ENCODE measurements around the gene PPID.
"Not testable (repeated sequence)": the region's sequence is repeated elsewhere in the genome, so short reads cannot be mapped to it uniquely, and the experiment has no call there.

Gene PPID

DNA sequence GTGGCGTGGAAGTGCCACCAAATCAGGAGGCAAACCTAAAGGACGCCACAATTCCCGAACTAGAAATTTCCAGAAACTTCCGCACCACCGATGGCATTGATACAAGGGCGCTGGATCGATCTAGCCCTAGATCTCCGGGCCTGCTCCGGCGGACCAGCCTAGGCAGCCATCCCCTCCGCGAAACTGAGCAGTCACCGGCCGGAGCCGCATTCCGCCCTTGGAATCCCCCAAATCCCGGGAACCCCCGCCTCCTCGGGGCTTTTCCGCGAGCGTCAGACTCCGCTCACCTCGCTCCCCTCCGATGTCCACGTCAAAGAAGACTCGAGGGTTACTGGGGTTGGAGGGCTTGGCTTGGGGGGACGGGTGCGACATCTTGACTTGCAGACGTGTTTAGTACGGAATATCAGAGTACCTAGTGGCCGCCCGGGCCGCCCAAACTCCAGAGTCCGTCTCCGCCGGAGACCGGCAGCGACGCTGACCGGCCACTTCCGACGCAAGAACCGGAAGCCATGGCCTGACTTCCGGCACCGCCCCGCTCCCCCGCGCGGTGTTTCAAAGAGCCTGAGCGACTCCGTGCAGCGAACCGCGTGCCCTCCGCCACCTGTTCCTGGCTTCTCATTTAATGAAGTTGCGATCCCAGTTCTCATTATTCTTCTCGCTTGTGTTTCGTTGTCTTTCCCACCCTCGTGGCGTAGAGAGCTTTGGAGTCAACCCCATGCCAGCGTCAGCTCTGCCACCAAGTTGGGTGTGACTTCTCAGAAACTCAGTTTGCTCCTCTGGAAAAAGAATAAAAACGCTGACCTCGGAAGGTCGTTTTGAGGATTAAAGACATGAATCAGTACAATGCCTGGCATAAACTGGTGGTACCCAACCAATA lies at the start of gene PPID:
Gene PPID, minus strand, starts transcription at position 480 of the 877 bp plus-strand sequence. Its CDS starts 108 bp downstream, at position 372.
- DNase-seq: peak; percentile 83

DNA sequence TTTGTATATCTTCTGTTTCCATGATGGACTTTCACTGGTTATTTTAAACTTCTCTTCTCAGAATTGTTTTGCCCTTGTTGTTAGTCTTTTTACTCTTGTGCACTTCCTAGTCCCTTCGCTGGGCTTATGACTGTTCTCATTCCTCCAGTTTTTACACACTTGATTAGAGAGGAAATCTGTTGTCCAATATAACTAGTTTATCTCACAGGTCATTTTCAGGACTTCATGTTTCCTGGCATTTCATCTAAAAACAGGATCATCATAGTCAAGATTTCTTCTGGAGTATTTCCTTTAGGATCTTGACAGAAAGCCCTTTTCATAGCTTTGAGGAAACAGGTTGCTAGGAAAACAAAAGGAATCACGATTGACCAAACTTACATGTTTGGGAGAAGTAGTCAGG lies 48.6 kb upstream of the PPID start:
- no peak for DNase-seq

- no peak for DNase-seq
Measured at GRCh38 chr4:158770671-158771070, 47.5 kb upstream of the PPID start.

DNA sequence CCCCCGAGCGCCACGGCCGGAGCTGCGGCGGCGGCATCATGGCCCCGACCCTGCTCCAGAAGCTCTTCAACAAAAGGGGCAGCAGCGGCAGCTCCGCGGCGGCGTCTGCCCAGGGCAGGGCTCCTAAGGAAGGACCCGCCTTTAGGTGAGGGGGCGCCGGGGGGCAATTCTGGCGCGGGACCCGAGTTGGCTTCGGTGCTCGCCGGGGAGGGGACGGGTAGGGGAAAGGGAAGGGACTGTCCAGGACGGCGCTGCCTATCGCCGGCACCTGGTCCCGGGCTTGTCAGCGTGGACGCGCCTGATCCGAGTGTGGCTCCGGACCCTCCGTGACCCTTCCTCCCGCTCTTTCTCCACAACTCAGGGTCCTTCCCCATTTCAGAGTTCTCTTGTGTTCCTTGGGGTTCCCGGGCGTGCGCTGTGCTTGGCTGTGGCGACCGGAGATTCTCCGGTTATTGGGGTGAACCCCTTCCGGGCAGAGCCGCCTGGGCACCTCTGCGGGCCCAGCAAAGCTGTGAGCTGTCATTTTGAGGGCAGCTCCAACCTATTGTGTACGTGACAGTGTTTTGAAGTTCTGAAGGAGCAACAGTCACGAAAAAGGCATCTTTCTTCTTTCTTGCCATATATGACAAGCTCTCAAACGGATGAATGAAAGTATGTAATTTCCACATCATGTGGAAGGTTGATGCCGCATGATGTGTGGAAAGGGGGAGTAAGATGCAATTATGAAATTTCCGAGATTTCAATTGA lies 46.2 kb upstream of the PPID start:
- peak; percentile 37 for DNase-seq

- peak; percentile 68 for DNase-seq
Measured at GRCh38 chr4:158768555-158769174, 45.5 kb upstream of the PPID start, which contains the start of gene FNIP2. FNIP2 (plus strand) TSS chr4:158769026; CDS start chr4:158769213, 187 bp downstream.

- DNase-seq: no peak
Measured at GRCh38 chr4:158767451-158767850, 44.3 kb upstream of the PPID start.

- DNase-seq: no peak
Measured at GRCh38 chr4:158766434-158767044, 43.3 kb upstream of the PPID start.

DNA sequence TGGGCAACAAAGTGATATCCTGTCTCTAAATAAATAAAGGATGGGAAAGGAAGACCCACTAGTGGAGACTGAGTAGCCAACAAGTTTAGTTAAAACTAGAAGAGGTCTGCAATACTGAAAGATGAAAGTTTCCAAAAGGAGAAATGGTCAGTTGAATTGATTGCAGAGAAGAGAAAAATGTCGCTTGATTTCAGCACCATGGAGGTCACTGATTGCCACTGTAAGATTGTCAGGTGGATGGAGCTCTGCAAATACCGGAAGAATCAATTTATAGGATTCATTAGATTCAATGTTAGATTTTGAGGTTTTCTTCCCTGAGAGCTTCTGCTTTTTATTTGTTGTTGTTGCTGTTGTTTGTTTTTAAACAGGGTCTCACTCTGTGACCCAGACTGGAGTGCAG lies 40.3 kb upstream of the PPID start:
- no peak for DNase-seq

GRCh38 chr4:158762553-158762952 lies 39.4 kb upstream of the PPID start:
- no peak for DNase-seq

DNA sequence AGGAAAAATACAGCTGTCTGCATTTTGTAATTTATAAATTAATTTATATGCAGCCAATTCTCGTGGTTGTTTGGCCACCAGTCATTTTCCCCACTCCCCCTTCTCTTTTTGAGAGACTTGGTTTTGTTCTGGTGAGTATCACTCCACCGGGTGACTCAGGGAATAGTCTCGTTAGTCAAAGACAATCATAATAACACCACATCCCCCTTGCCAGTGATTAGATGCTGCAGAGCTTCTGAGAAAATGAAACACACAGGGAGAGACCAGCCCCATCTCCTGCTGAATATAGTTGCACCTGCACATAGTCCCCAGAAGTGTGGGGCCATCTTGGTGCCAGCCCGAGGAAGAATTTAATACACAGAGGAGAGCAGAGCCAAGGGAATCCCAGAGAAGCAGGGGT lies 37.7 kb upstream of the PPID start:
- DNase-seq: no peak

DNA sequence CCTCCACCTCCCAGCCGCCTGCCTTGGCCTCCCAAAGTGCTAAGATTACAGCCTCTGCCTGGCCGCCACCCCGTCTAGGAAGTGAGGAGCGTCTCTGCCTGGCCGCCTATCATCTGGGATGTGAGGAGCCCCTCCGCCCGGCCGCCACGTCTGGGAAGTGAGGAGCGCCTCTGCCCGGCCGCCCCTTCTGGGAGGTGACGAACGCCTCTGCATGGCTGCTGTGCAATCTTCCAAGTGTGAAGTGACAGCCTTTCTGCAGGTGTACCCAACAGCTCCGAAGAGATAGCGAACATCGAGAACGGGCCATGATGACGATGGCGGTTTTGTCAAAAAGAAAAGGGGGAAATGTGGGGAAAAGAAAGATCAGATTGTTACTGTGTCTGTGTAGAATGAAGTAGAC lies 36.3 kb upstream of the PPID start:
- DNase-seq: not testable (repeated sequence)

- no peak for DNase-seq
Measured at GRCh38 chr4:158758703-158759102, 35.5 kb upstream of the PPID start.

DNA sequence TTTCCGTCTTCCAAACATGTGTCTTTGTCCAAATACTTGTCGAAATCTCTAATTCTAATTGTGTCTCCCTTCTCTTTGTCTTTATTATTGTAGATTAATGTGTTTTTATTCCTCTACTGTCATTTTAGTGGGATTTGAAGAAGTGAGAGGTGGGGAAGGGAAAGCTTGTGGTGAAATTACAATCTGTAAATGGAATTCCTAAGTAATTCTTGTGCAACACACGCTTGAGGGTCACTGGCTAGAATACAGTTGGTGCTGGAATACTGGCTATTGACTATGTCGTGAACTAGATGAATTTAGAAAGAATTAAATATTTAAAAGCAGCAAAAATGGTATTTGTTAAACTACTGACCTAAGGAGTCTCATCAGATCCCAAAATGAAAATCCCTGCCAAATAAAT lies 34.9 kb upstream of the PPID start:
- DNase-seq: no peak

- DNase-seq: no peak
Measured at GRCh38 chr4:158756588-158756987, 33.4 kb upstream of the PPID start.

DNA sequence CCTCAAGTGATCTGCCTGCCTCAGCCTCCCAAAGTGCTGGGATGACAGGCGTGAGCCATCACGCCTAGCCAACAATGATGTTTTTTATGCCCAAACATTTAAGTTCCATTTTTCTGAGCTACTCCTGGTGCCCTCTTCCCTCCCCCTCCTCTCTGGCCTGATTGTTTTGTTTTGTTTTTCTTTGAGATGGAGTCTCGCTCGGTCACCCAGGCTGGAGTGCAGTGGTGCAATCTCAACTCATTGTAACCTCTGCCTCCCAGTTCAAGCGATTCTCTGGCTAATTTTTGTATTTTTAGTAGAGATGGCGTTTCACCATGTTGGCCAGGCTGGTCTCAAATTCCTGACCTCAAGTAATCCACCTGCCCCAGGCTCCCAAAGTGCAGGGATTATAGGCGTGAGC lies 32.6 kb upstream of the PPID start:
- DNase-seq: not testable (repeated sequence)

DNA sequence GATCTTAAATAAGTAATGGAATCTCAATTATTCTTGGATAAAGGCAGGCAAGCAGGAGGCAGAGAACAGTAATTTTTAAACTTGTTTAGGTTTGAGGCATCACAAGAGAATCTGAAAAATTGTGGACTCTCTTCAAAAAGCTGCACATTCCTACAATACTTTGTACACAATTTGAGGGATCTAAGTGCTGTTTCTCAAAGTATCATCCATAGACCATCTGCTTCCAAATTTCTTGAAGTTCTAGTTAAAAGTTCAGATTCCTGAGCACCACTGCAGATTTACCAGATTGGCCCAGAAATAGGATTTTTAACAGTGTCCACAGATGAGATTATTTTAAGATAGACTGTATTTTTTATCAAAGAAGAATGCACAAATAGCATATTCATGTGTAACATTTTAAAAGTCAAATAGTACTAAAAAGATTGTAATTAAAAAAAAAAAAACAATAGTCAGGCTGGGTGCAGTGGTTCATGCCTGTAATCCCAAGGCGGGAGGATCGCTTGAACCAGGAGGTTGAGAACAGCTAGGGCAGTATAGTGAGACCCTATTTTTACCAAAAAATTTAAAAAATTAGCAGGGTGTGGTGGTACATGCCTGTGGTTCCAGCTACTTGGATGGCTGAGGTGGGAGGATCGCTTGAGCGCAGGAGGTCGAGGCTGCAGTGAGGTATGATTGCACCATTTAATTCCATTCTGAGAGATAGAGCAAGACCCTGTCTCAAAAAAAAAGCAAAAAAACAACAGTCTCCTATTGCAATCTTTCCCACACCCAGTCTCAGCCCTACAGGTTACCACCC lies 31.4 kb upstream of the PPID start:
- no peak for DNase-seq

DNA sequence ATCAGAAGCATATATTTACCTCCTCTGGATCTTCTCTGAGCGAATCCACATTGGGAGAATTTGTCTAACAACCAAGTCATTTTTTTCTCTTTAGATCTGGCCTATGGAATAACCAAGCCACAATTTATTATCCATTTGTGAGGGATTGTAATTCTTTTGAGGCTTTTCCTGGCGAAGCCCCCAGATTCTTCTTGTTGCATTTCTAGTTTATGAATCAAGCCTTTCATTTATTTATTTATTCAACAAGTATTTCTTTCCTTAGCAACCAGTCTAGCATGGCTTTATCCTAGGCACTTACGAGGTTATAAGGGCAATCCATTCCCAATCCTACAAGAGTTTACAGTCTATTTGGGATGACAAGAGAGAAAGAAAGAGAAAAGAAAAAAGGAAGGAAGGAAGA lies 27.2 kb upstream of the PPID start:
- DNase-seq: no peak

DNA sequence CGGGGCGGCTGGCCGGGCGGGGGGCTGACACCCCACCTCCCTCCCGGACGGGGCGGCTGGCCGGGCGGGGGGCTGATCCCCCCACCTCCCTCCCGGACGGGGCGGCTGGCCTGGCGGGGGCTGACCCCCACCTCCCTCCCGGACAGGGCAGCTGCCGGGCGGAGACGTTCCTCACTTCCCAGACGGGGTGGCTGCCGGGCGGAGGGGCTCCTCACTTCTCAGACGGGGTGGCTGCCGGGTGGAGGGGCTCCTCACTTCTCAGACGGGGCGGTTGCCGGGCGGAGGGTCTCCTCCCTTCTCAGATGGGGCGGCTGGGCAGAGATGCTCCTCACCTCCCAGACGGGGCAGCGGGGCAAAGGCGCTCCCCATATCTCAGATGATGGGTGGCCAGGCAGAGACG lies 23.3 kb upstream of the PPID start:
- not testable (repeated sequence) for DNase-seq

DNA sequence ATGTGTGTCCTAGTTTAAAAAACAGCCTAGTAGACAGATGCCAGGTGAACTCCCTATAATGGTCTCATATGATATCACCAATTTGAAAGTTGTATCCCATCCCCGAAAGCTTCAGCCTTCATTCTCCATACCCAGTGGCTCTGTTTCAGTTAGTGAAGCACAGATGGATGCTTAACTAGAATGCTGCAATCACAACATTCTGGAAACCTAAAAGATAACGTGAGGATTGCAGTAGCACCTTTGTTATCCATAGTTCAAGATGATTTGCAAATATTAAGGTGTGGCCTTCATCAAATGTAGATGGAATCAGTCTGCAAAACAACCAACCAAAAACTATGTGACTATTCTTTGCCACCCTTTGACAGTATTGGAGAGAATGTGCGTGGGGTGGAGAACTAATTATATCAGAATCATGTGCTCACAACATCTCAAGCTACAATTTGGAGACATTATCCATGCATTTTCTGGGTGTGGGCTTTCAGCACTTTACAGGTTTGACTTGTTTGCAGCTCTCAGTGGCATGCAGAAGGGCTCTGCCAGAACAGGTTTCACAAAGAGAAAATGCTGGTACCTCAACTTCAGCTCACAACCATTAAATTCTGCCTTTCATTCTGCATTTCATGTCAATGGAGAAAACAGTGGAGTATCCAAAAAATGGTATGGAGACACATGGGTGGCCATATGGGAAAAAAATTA lies 18.3 kb upstream of the PPID start:
- DNase-seq: no peak

- no peak for DNase-seq
Measured at GRCh38 chr4:158739600-158739999, 16.4 kb upstream of the PPID start.

DNA sequence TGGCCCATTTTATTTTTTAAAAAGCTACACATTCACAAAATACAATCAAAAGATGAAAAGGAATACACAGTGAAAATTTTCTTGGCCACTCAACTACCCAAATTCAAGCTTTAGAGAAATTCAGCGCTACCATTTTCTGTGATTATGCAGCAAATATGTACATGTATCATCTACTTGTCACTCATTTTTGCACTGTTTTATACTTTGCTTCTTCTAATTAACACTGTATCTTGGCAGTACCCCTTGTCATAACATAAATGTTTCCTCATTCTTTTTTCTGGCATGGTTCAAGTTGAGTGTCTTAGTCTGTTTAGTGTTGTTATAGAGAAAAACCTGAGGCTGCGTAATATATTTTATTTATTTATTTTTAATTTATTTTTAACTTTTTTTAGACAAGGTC lies 15.7 kb upstream of the PPID start:
- DNase-seq: no peak
